H1 (cell line): ENCODE results near the gene CAPN9. TPM values are rescaled to one million over a fixed set of nuclear protein-coding genes. Genes with fewer than 3 reads are reported as not detected.

Source experiments
- CHD1 ChIP-seq: IDR thresholded peaks from 2 replicates; pipeline ENCODE4 v1.6.1; 2012; ENCODE audit warnings: low read depth, low read length, improper control_type of control experiment
- CHD2 ChIP-seq: IDR thresholded peaks from 2 replicates; pipeline ENCODE4 v1.6.1; 2012; ENCODE audit warnings: low read length, improper control_type of control experiment
- EP300 ChIP-seq, 2 experiments: IDR thresholded peaks; 1 replicate in 1 of 2; 2 replicates in 1 of 2; pipeline ENCODE4 v1.6.1; 2011 to 2012; ENCODE audit warnings: low read depth in 2 of 2, low read length in 2 of 2, mild to moderate bottlenecking in 2 of 2, borderline replicate concordance in 1 of 2, inconsistent platforms in 1 of 2, moderate library complexity in 1 of 2
- RAD21 ChIP-seq, 2 experiments: IDR thresholded peaks in 1 of 2; conservative IDR thresholded peaks in 1 of 2; 2 replicates each; pipeline ENCODE4 v1.6.1; 2011; ENCODE audit warnings: low read depth in 2 of 2, low read length in 2 of 2, improper control_type of control experiment in 1 of 2, inconsistent platforms in 1 of 2, mild to moderate bottlenecking in 1 of 2, moderate library complexity in 1 of 2
- polyA plus RNA-seq, 7 experiments: library from polyadenylated mRNA; depleted of rRNA in 3 of 7; stranded (reverse) in 5 of 7; unstranded in 2 of 7; fragments of >200 nt in 5 of 7; fragments of 200-250 nt in 2 of 7; gene quantifications; 1 replicate in 5 of 7; 2 replicates in 1 of 7; 4 replicates in 1 of 7; pipeline versions ENCODE4 v1.2.1 to v1.2.3, GENCODE V29; 2011 to 2013; ENCODE audit warnings: missing spikeins in 2 of 7, mixed read lengths in 2 of 7
- total RNA-seq: library from RNA; stranded (reverse); fragmentation: NEBNext Ultra II Directional; extraction: Animal tissue kit (Norgen Biotek cat#: 25700); gene quantifications from 2 replicates; pipeline ENCODE4 v1.2.1, GENCODE V29; 2021
- TF ChIP-seq, protein P1 (sequence below): IDR thresholded peaks from 2 replicates; pipeline ENCODE4 v1.6.1; 2012; ENCODE audit warnings: low read length, inconsistent platforms

Gene CAPN9
- total and polyA plus RNA-seq, 2 of the 8 experiments (the other 6 are each of a cell fraction or from before 2014, with no cell fraction given): 0.22 to 0.76 TPM

- no peak for TF ChIP-seq EP300 (IDR thresholded peaks at IDR 0.05; ENCODE audit: borderline replicate concordance in 1 of 2, low read depth in 2 of 2, low read length in 2 of 2)
- TF ChIP-seq, protein P1, sequence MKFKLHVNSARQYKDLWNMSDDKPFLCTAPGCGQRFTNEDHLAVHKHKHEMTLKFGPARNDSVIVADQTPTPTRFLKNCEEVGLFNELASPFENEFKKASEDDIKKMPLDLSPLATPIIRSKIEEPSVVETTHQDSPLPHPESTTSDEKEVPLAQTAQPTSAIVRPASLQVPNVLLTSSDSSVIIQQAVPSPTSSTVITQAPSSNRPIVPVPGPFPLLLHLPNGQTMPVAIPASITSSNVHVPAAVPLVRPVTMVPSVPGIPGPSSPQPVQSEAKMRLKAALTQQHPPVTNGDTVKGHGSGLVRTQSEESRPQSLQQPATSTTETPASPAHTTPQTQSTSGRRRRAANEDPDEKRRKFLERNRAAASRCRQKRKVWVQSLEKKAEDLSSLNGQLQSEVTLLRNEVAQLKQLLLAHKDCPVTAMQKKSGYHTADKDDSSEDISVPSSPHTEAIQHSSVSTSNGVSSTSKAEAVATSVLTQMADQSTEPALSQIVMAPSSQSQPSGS: no peak
- TF ChIP-seq CHD1: no peak
- TF ChIP-seq CHD2: no peak
- TF ChIP-seq RAD21 (IDR thresholded peaks at IDR 0.05 in 1 of 2, conservative IDR thresholded peaks at IDR 0.05 in 1 of 2; ENCODE audit: low read depth in 2 of 2, low read length in 2 of 2): no peak
Measured at GRCh38 chr1:230788561-230789275, 41.5 kb downstream of the CAPN9 start (continued).
